Stimulated activated CD8-positive, alpha-beta memory T cell treated with anti-CD3 and anti-CD28 coated beads, Interleukin-4, amount 100 ng/mL, for 1 hour (primary cell): ENCODE data around the gene EXOC4.

Experiments
- DNase-seq, 2 donors: peaks; one replicate each; pipeline ENCODE4 v3.0.0-alpha.2; 2020; ENCODE audit warnings: low read depth in 2 of 2, low spot score in 1 of 2

Gene EXOC4

GRCh38 chr7:134016223-134016941 lies 763.5 kb downstream of the EXOC4 start:
- no peak for DNase-seq

- DNase-seq, result no peak
Measured at GRCh38 chr7:134016942-134017303, 764.0 kb downstream of the EXOC4 start.

GRCh38 chr7:134018306-134018705 lies 765.4 kb downstream of the EXOC4 start:
- no peak for DNase-seq

GRCh38 chr7:134019251-134019650 lies 766.4 kb downstream of the EXOC4 start:
- DNase-seq, result no peak

- DNase-seq, result no peak
Measured at GRCh38 chr7:134021836-134022235, 769.0 kb downstream of the EXOC4 start.

GRCh38 chr7:134022286-134022911 lies 769.5 kb downstream of the EXOC4 start:
- no peak for DNase-seq

- DNase-seq, result no peak
Measured at GRCh38 chr7:134024739-134025138, 771.9 kb downstream of the EXOC4 start.

- no peak for DNase-seq
Measured at GRCh38 chr7:134028853-134029252, 776.0 kb downstream of the EXOC4 start.

GRCh38 chr7:134029743-134030142 lies 776.9 kb downstream of the EXOC4 start:
- DNase-seq, result no peak

GRCh38 chr7:134030460-134030865 lies 777.6 kb downstream of the EXOC4 start:
- no peak for DNase-seq

GRCh38 chr7:134031835-134032617 lies 779.1 kb downstream of the EXOC4 start:
- no peak for DNase-seq

- no peak for DNase-seq
Measured at GRCh38 chr7:134034652-134035051, 781.8 kb downstream of the EXOC4 start.

GRCh38 chr7:134037991-134038390 lies 785.1 kb downstream of the EXOC4 start:
- no peak for DNase-seq

- no peak for DNase-seq
Measured at GRCh38 chr7:134040988-134041387, 788.1 kb downstream of the EXOC4 start.

GRCh38 chr7:134041477-134041876 lies 788.6 kb downstream of the EXOC4 start:
- no peak for DNase-seq

- no peak for DNase-seq
Measured at GRCh38 chr7:134042307-134042706, 789.4 kb downstream of the EXOC4 start.

- no peak for DNase-seq
Measured at GRCh38 chr7:134044682-134045081, 791.8 kb downstream of the EXOC4 start.

GRCh38 chr7:134045716-134046115 lies 792.8 kb downstream of the EXOC4 start:
- no peak for DNase-seq

GRCh38 chr7:134046594-134047128 lies 793.8 kb downstream of the EXOC4 start:
- no peak for DNase-seq

GRCh38 chr7:134047675-134048074 lies 794.8 kb downstream of the EXOC4 start:
- no peak for DNase-seq

- no peak for DNase-seq
Measured at GRCh38 chr7:134048166-134048565, 795.3 kb downstream of the EXOC4 start.

- DNase-seq, result no peak
Measured at GRCh38 chr7:134051020-134051419, 798.1 kb downstream of the EXOC4 start.
